GM12892 (cell line): Measurements from ENCODE around the gene C3orf20.

ENCODE experiments used
- POLR2A ChIP-seq: IDR thresholded peaks from 2 replicates; pipeline ENCODE4 v1.6.1; 2011; ENCODE audit warnings: low read depth, low read length, control low read depth
- POLR2AphosphoS5 ChIP-seq: IDR thresholded peaks from 2 replicates; pipeline ENCODE4 v1.6.1; 2011; ENCODE audit warnings: low read depth, low read length, control low read depth
- TAF1 ChIP-seq: IDR thresholded peaks from 2 replicates; pipeline ENCODE4 v1.6.1; 2011; ENCODE audit warnings: low read depth, mild to moderate bottlenecking, control low read depth, low read length, borderline replicate concordance

GRCh38 chr3:14765060-14765400, 90.1 kb downstream of the C3orf20 start:
- TF ChIP-seq POLR2A (no peak), POLR2AphosphoS5 (no peak), TAF1 (no peak)
